Lower leg skin (tissue), 4 donors: Measurements from ENCODE around the gene MAIP1. TPM values are rescaled to one million over a fixed set of nuclear protein-coding genes. Genes with fewer than 3 reads are reported as not detected.

Experiments
- DNase-seq, 2 donors: peaks; one replicate each; pipeline ENCODE4 v3.0.0-alpha.2; 2019; ENCODE audit warnings: low spot score in 2 of 2
- H3K4me3 ChIP-seq: fragments of 200-600 bp; sonication (generic); 2 replicates; pipeline ENCODE4 v1.5.1; 2017; ENCODE audit warnings: mild to moderate bottlenecking, low read depth; ENCODE audit not compliant: poor library complexity, severe bottlenecking
- CTCF ChIP-seq, 3 donors: fragments of 450-650 bp; IDR thresholded peaks; one replicate each; pipeline ENCODE4 v1.5.1; 2016; ENCODE audit warnings: antibody characterized with exemption in 3 of 3, mild to moderate bottlenecking in 3 of 3, moderate library complexity in 2 of 3
- POLR2A ChIP-seq, 2 donors: fragments of 450-650 bp; IDR thresholded peaks; one replicate each; pipeline ENCODE4 v1.6.1; 2016 to 2017; ENCODE audit warnings: antibody characterized with exemption in 2 of 2, mild to moderate bottlenecking in 1 of 2, moderate library complexity in 1 of 2
- WGBS, 2 donors: methylation state at CpG; one replicate each; pipeline ENCODE4 v1.1.5; 2018; 5-methylcytosine and 5-hydroxymethylcytosine counted together
- intact Hi-C: fragments of 100-400 bp; cut with DNase I; formaldehyde crosslinking; loops from one replicate; pipeline ENCODE4 v1.15.0; 2023; ENCODE audit warnings: low total_unique reads
- total RNA-seq, 4 donors: library from RNA; depleted of rRNA; stranded (reverse); fragments of >200 nt; gene quantifications; one replicate each; pipeline ENCODE4 v1.1.0, GENCODE V29; 2016

Gene MAIP1
- total RNA-seq, 4 donors from 2014 or later: 20.9 to 23.7 (median 22.3) TPM

GRCh38 chr2:199936554-199936953 is 18.8 kb upstream of the MAIP1 start:
- intact Hi-C loops: no loop called here
- 82 to 88% methylated on average over 2 of the region's 2 CpGs for WGBS, 2 donors
- no peak overlapping the region for H3K4me3 ChIP-seq
- DNase-seq: no peak
- TF ChIP-seq POLR2A (IDR thresholded peaks at IDR 0.05) (no peak), CTCF (IDR thresholded peaks at IDR 0.05) (no peak)

- intact Hi-C loops: no loop called here
- TF ChIP-seq POLR2A (IDR thresholded peaks at IDR 0.05) (no peak), CTCF (IDR thresholded peaks at IDR 0.05) (no peak)
- DNase-seq: no peak
- no peak overlapping the region for H3K4me3 ChIP-seq
- WGBS, 2 donors: 87 to 90% methylated on average over 2 of the region's 2 CpGs
Measured at GRCh38 chr2:199940373-199940772, 15.0 kb upstream of the MAIP1 start.

- no peak for DNase-seq
- WGBS, 2 donors: 94 to 96% methylated on average over 4 of the region's 4 CpGs
- intact Hi-C loops: no loop called here
- no peak overlapping the region for H3K4me3 ChIP-seq
- TF ChIP-seq POLR2A (IDR thresholded peaks at IDR 0.05) (no peak), CTCF (IDR thresholded peaks at IDR 0.05) (no peak)
Measured at GRCh38 chr2:199943373-199943772, 12.0 kb upstream of the MAIP1 start.

GRCh38 chr2:199946196-199946595 is 9.2 kb upstream of the MAIP1 start:
- intact Hi-C loops: no loop called here
- WGBS, 2 donors: 90 to 95% methylated on average over 1 of the region's 1 CpG
- no peak overlapping the region for H3K4me3 ChIP-seq
- no peak for TF ChIP-seq POLR2A (IDR thresholded peaks at IDR 0.05)
- TF ChIP-seq CTCF (IDR thresholded peaks at IDR 0.05): no peak
- DNase-seq: no peak

GRCh38 chr2:199946836-199947235 is 8.5 kb upstream of the MAIP1 start:
- intact Hi-C loops: no loop called here
- no peak overlapping the region for H3K4me3 ChIP-seq
- no peak for DNase-seq
- TF ChIP-seq POLR2A (IDR thresholded peaks at IDR 0.05): no peak
- TF ChIP-seq CTCF (IDR thresholded peaks at IDR 0.05): no peak

- intact Hi-C loops: no loop called here
- TF ChIP-seq CTCF (IDR thresholded peaks at IDR 0.05) (no peak), POLR2A (IDR thresholded peaks at IDR 0.05) (no peak)
- no peak overlapping the region for H3K4me3 ChIP-seq
- WGBS, 2 donors: 89 to 93% methylated on average over 5 of the region's 5 CpGs
- DNase-seq: no peak
Measured at GRCh38 chr2:199950396-199950795, 5.0 kb upstream of the MAIP1 start.
